HuH-7 (cell line): ENCODE data around the gene URM1.

Experiments
- DNase-seq: peaks from one replicate; pipeline ENCODE4 v3.0.0; 2011; ENCODE audit warnings: low spot score

URM1 gene

DNA sequence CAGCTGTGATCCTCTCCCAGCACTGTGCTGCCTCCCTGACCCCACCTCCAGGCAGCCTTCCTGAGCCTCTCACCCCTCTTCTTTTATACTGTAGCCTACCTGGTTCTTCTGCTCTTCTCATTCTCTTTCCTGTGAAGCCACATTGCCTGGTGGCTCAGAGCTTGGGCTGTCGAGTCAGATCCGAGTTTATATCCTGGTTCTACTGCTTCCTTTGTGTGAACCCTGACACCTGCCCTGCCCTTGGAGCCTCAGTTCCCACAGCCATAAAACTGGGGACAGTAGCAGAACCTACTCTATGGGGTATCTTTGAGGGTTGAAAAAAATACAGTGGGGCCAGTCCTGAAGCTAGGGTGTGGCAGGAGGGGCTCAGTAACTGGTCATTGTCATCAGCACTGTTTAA, 22.0 kb upstream of the URM1 start:
- no peak for DNase-seq

- no peak for DNase-seq
These were observed 21.4 kb upstream of the URM1 start for GRCh38 chr9:128349772-128350171.

- no peak for DNase-seq
These were observed 15.7 kb upstream of the URM1 start for GRCh38 chr9:128355451-128355850.

DNA sequence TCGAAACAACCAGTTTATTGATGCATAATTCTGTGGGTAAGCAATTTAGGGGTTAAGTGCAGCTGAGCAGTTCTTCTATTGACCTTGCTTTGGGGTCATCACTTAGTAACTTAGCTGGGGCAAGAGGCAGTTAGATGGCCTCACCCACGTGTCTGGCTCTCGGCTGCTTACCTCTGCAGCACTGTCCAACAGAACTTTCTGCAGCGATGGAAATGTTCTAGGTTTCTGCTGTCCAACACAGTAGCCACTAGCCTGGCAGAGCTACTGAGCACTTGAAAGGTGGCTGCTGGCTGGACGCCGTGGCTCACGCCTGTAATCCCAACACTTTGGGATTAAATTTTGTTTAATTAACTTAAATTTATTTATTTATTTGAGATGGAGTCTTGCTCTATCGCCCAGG, 13.1 kb upstream of the URM1 start:
- no peak for DNase-seq

DNA sequence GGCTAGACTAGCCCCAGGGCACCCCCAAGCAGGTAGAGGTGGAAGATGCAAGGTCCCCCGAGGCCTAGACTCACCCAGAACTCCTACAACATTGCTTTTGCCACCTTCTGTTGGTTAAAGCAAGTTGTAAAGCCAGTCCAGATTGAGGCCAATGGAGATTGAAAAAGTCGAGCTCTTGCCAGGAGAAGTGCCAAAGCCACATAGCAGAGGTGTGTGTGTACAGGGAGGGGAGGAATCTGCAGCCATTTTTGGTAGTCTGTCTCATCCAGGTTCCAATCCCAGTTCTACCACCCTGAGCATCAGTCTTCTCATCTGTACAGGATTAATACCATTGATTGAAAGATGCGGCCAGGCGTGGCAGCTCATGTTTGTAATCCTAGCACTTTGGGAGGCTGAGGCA, 12.3 kb upstream of the URM1 start:
- DNase-seq, result no peak

- DNase-seq, result no peak
These were observed 10.3 kb upstream of the URM1 start for GRCh38 chr9:128360826-128361225.

- no peak for DNase-seq
These were observed 9.7 kb upstream of the URM1 start for GRCh38 chr9:128361296-128361985.

- peak; percentile 98 for DNase-seq
These were observed 9.1 kb upstream of the URM1 start for GRCh38 chr9:128361986-128362646.

DNA sequence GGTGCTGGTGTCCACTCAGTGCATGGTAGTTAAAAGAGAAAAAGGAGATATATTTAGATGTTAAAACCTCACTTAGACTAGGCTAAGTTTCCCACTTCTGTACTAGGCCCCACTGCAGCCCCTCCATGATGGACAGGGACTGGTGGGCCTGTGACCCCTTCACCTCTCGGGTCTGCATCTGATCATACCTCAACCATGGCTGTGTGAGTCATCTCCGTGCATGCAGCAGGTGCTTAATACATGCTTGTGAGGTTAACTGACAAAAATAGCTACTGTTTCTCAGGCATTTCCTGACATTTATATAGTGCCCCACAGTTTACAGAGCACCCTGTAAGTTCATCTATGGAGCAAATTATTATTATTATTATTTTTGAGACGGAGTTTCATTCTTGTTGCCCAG, 8.4 kb upstream of the URM1 start:
- DNase-seq, result no peak

GRCh38 chr9:128365525-128365924, 5.6 kb upstream of the URM1 start:
- DNase-seq, result no peak

DNA sequence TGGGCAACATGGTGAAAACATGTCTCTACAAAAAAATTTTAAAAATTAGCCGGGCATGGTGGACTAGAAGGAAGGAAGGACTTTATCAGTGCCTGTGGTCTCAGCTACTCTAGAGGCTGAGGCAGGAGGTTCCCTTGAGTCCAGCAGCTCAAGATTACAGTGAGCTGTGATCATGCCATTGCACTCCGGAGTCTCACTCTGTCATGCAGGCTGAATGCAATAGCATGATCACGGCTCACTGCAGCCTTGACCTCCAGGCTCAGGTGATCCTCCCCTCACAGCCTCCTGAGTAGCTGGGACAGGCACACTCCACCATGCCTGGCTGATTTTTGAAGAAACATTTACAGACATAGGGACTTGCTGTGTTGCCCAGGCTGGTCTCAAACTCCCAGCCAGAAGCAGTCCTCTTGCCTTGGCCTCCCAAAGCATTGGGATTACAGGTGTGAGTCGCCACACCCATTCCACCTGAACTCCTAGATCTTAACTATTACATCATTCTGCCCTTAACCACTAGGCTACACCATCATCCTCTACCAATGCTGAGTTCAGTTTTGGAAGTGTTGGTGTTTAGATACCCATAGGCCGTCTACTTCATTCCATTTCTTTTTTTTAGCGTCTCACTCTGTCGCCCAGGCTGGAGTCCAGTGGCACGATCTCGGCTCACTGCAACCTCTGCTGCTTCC, 2.0 kb upstream of the URM1 start:
- DNase-seq, result no peak

DNA sequence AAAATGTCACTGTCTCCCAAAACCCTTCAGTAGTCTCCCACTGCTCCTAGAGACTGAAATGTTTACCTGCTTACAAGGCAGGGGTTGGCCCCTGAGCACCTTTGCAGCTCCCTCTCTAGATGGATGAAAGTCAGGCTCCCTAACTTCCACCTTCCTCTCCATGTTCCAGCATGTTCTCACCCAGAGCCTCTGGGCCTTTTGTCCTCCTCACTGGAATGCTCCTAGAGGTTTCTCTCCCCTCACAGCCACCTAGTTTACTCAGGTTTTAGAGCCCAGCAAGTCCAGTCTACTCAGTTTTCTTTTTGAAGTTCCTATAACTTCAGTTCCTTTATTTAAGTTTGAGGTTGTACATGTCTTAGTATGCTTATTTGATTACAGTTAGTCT, 815 bp upstream of the URM1 start:
- peak; percentile 38 for DNase-seq

DNA sequence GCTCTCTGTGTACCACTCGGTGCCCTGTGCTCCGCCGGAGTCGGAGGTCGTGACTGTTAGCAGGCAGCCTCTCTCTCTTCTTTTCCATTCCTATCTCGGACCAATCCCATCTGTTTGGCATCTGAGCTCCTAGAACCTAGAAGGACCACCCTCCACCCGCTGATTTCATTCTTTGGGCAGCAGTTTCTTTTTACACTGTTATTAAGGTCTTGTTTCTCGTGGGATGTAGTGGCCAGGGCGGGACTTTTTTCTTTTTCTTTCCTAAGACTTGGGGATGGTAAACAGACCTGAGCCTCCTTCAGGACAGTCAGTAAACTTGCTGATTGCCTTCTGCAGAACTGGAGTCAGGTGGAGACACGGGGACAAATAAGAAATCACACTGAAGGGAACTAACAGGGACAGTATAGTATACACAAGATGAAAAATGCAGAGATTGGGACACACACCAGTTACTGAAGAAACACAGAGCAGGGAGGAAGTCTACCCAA, 500 bp downstream of the URM1 start:
- DNase-seq, result no peak

DNA sequence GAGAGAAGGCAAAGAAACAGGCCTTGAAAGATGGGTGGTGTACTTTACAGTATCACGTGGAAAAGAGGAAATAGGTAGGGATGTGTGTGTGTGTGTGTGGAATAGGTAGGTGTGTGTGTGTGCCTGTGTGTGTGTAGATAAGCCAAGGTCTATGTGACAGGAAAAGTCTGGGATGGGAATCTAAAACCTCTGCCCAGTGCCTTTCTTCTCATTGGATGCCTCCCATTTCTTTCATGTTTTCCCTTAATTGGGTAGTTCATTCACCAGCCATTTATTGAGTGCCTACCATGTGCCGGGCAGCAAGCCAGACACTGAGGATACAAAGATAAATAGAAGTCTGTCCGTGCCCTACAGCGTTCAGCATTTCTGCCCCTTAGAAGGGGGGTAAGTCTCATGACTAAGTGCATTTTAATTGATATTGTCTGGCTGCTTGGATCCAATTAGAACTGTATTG, 1.0 kb downstream of the URM1 start:
- DNase-seq, result no peak

GRCh38 chr9:128372784-128373183, 1.6 kb downstream of the URM1 start:
- DNase-seq, result no peak

- DNase-seq, result no peak
These were observed 3.1 kb downstream of the URM1 start for GRCh38 chr9:128374221-128374675.

- DNase-seq, result no peak
These were observed 4.7 kb downstream of the URM1 start for GRCh38 chr9:128375865-128376264.

GRCh38 chr9:128382261-128382660, 11.1 kb downstream of the URM1 start:
- DNase-seq, result no peak

- no peak for DNase-seq
These were observed 12.0 kb downstream of the URM1 start for GRCh38 chr9:128383007-128383753.

DNA sequence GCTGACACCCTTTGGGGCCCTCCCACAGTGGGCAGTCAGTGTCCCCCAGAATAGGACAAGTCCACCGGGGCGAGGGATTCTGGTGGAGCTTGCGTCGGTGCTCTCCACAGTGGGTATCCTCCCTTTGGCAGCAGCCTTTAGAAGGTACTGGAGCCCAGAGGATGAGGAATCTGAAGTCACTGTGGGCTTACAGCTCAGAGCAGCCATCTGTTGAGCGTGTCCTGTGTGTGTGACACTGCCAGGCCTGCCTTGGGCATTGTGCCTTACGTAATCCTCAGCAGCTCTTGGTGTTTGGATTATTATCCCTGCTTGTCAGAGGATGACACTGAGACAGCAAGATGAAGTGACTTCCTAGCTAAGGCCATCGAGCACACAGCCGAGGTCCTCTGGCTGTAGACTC, 12.6 kb downstream of the URM1 start:
- DNase-seq, result no peak

DNA sequence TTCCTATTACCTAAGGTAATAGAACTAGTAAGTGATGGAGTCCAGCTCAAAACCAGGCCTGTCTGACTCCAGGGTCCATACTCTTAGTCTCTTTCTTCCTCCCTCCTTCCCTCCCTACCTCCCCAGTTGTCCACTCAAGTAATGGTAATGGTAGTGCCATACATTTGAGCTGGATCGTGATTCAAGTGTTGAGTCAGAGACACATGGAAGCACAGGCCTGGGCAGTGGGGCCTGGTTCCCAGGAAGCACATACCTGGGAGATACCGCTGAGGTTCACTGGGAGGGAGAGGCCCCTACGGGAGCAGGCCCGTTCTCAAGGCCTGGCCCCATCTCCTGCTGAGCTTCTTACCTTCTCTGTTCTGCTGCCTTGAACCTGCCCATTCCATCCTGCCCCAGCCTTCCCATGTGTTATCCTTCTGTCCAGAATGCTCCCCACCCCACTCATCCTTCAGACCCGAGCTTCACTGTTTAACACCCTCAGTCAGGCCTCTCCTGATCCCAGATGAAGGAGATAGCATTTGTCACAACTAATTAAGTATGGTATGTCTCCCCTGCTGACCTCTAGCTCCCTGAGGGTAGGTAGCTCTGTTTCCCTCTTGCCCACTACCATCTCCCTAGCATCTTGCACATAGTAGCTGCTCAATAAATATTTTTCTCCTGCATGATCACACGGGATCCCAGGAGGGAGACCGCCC, 13.8 kb downstream of the URM1 start:
- DNase-seq, result no peak
